DOHH2 (cell line): ENCODE measurements around the gene NME7.

Experiments
- H3F3A ChIP-seq: fragments of 200-600 bp; sonication (generic), shearing (Covaris generic); 2 replicates; pipeline ENCODE4 v1.6.0; 2016; ENCODE audit warnings: antibody characterized with exemption, mild to moderate bottlenecking; ENCODE audit not compliant: control insufficient read depth, insufficient read depth
- H3K27ac ChIP-seq: fragments of 200-600 bp; sonication (generic); 2 replicates; pipeline ENCODE4 v1.5.1; 2014; ENCODE audit warnings: low read depth, mild to moderate bottlenecking, low read length, moderate library complexity
- H3K27me3 ChIP-seq: fragments of 200-600 bp; sonication (generic); 2 replicates; pipeline ENCODE4 v1.6.1; 2014; ENCODE audit warnings: mild to moderate bottlenecking, low read length, mixed read lengths; ENCODE audit not compliant: control insufficient read depth
- H3K36me3 ChIP-seq: fragments of 200-600 bp; sonication (generic); 2 replicates; pipeline ENCODE4 v1.6.1; 2014; ENCODE audit warnings: mild to moderate bottlenecking, low read length, moderate library complexity, mixed read lengths; ENCODE audit not compliant: control insufficient read depth
- H3K4me1 ChIP-seq: fragments of 200-600 bp; sonication (generic); 2 replicates; pipeline ENCODE4 v1.6.1; 2014; ENCODE audit warnings: mild to moderate bottlenecking, low read length, mixed read lengths; ENCODE audit not compliant: control insufficient read depth
- H3K4me2 ChIP-seq: fragments of 200-600 bp; sonication (generic); 2 replicates; pipeline ENCODE4 v1.6.0; 2014; ENCODE audit warnings: mild to moderate bottlenecking, low read length, moderate library complexity
- H3K4me3 ChIP-seq: fragments of 200-600 bp; sonication (generic); 2 replicates; pipeline ENCODE4 v1.5.1; 2014; ENCODE audit warnings: mild to moderate bottlenecking, low read length, mixed read lengths
- H3K79me2 ChIP-seq: fragments of 200-600 bp; sonication (generic); 2 replicates; pipeline ENCODE4 v1.6.1; 2014; ENCODE audit warnings: mild to moderate bottlenecking, low read length, mixed read lengths; ENCODE audit not compliant: control insufficient read depth
- H3K9me2 ChIP-seq: fragments of 200-600 bp; sonication (generic); replicated peaks from 2 replicates; pipeline ENCODE4 v1.6.1; 2014; ENCODE audit warnings: mild to moderate bottlenecking, low read length, mixed read lengths; ENCODE audit not compliant: control insufficient read depth
- H3K9me3 ChIP-seq: fragments of 200-600 bp; sonication (generic); 2 replicates; pipeline ENCODE4 v1.6.1; 2014; ENCODE audit warnings: antibody characterized with exemption, low read length, mixed read lengths; ENCODE audit not compliant: control insufficient read depth, insufficient read depth
- H4K20me1 ChIP-seq: fragments of 200-600 bp; sonication (generic); 2 replicates; pipeline ENCODE4 v1.6.0; 2014; ENCODE audit warnings: low read depth, mild to moderate bottlenecking, antibody characterized with exemption, low read length, moderate library complexity; ENCODE audit not compliant: control insufficient read depth, insufficient read depth
- CTCF ChIP-seq: fragments of 200-600 bp; sonication (generic); IDR thresholded peaks from one replicate; pipeline ENCODE4 v1.5.1; 2014; ENCODE audit warnings: antibody characterized with exemption, mild to moderate bottlenecking, low read depth, low read length; ENCODE audit not compliant: poor library complexity, severe bottlenecking
- EZH2phosphoT487 ChIP-seq: fragments of 200-600 bp; sonication (generic); IDR thresholded peaks from 2 replicates; pipeline ENCODE4 v1.6.1; 2017; ENCODE audit warnings: borderline replicate concordance, mild to moderate bottlenecking, antibody characterized with exemption, low read length, moderate library complexity, mixed read lengths

The NME7 gene

GRCh38 chr1:169236880-169237279 lies 130.7 kb downstream of the NME7 start:
- Histone ChIP-seq H3K36me3 (no peaks in the 10 kb centered on the region), H3K9me3 (no peaks in the 10 kb centered on the region), H3K27ac (no peak overlapping the region), H4K20me1 (no peaks in the 10 kb centered on the region), H3F3A (no peaks in the 10 kb centered on the region), H3K9me2 (no peaks in the 10 kb centered on the region), H3K4me2 (no peak overlapping the region), H3K79me2 (no peaks in the 10 kb centered on the region), H3K4me3 (no peak overlapping the region), H3K27me3 (no peaks in the 10 kb centered on the region), H3K4me1 (no peaks in the 10 kb centered on the region)
- TF ChIP-seq EZH2phosphoT487, result no peak
- TF ChIP-seq CTCF, result no peak

GRCh38 chr1:169236143-169236542 lies 131.5 kb downstream of the NME7 start:
- H3K4me3 ChIP-seq, result no peak overlapping the region
- no peaks in the 10 kb centered on the region for H3K36me3 ChIP-seq
- no peak for TF ChIP-seq EZH2phosphoT487
- no peak for TF ChIP-seq CTCF
- no peaks in the 10 kb centered on the region for H3K79me2 ChIP-seq
- H3K9me3 ChIP-seq, result no peaks in the 10 kb centered on the region
- no peaks in the 10 kb centered on the region for H4K20me1 ChIP-seq
- H3K9me2 ChIP-seq, result no peaks in the 10 kb centered on the region
- no peaks in the 10 kb centered on the region for H3K4me1 ChIP-seq
- no peaks in the 10 kb centered on the region for H3K27me3 ChIP-seq
- no peak overlapping the region for H3K27ac ChIP-seq
- H3K4me2 ChIP-seq, result no peak overlapping the region
- no peaks in the 10 kb centered on the region for H3F3A ChIP-seq

GRCh38 chr1:169235568-169235967 lies 132.0 kb downstream of the NME7 start:
- TF ChIP-seq CTCF, result no peak
- Histone ChIP-seq H3K9me3 (no peaks in the 10 kb centered on the region), H3K27me3 (no peaks in the 10 kb centered on the region), H3K9me2 (no peaks in the 10 kb centered on the region), H4K20me1 (no peaks in the 10 kb centered on the region), H3K4me3 (no peak overlapping the region), H3F3A (no peaks in the 10 kb centered on the region), H3K36me3 (no peaks in the 10 kb centered on the region), H3K79me2 (no peaks in the 10 kb centered on the region), H3K4me1 (no peaks in the 10 kb centered on the region), H3K27ac (no peak overlapping the region), H3K4me2 (no peak overlapping the region)

GRCh38 chr1:169234780-169235179 lies 132.8 kb downstream of the NME7 start:
- H3K4me2 ChIP-seq, result no peak overlapping the region
- TF ChIP-seq EZH2phosphoT487 (no peak), CTCF (no peak)
- H3K9me3 ChIP-seq, result no peaks in the 10 kb centered on the region
- H3K4me1 ChIP-seq, result no peaks in the 10 kb centered on the region
- no peaks in the 10 kb centered on the region for H4K20me1 ChIP-seq
- H3K4me3 ChIP-seq, result no peak overlapping the region
- no peaks in the 10 kb centered on the region for H3K9me2 ChIP-seq
- no peaks in the 10 kb centered on the region for H3F3A ChIP-seq
- no peaks in the 10 kb centered on the region for H3K79me2 ChIP-seq
- no peaks in the 10 kb centered on the region for H3K36me3 ChIP-seq
- H3K27me3 ChIP-seq, result no peaks in the 10 kb centered on the region
- H3K27ac ChIP-seq, result no peak overlapping the region
